ENCODE measurements around the gene TMEM225.
A peak's percentile ranks its signal among the peaks of the same experiment; 100 is the strongest.
"Not testable (repeated sequence)": the region's sequence is repeated elsewhere in the genome, so short reads cannot be mapped to it uniquely, and the experiment has no call there.

Gene TMEM225

DNA sequence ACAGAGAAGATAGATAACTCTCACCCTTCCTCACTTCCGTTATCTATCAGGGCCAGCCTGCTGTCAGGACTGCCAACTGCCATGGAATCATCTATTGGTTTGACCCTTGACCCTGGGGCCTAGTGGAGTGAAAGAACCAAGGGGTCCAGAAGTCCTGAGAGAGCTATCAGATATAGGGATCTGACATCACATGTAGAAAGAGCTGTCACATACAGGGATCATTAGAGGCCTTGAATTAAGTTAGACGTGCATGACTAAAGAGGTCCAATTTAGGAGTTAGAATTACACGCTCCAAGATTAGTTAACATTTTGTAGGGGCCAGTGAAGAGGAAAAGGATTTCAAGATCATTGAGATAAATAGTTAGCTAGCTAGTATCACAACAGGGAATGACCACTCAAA lies at the start of gene TMEM225:
Gene TMEM225 (minus strand): TSS at position 101 of the 400 bp plus-strand sequence. CDS start 245 bp downstream, outside the sequence.
- no peak for DNase-seq (ENCODE audit: low read depth in 1 of 2, low spot score in 1 of 2)
- no peak for TF ChIP-seq JUND (IDR thresholded peaks at IDR 0.05; ENCODE audit: low read depth)
- in situ Hi-C loops (cut with HindIII; ENCODE audit: low pct_unique_long_range_greater_than_20kb, low sequenced_read_pairs), result no loop called here

DNA sequence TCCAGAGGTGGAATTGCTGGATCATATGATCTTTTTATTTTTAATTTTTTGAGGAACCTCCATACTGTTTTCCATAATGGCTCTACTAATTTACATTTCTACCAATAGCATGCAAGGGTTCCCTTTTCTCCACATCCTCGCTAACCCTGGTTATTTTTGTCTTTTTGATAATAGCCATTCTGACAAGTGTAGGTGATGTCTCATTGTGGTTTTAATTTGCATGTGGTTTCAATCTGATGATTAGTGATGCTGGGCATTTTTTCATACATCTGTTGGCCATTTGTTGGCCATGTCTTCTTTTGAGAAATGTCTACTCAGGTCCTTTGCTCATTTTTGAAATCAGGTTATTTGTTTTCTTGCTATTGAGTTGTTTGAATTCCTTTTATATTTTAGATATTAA lies 38.6 kb upstream of the TMEM225 start:
- TF ChIP-seq JUND (IDR thresholded peaks at IDR 0.05; ENCODE audit: low read depth), result no peak
- no peak for DNase-seq (ENCODE audit: low read depth in 1 of 2, low spot score in 1 of 2)
- in situ Hi-C loops (cut with HindIII; ENCODE audit: low pct_unique_long_range_greater_than_20kb, low sequenced_read_pairs), result no loop called here

- no peak for TF ChIP-seq JUND (IDR thresholded peaks at IDR 0.05; ENCODE audit: low read depth)
- no peak for DNase-seq (ENCODE audit: low read depth in 1 of 2, low spot score in 1 of 2)
- in situ Hi-C loops (cut with HindIII; ENCODE audit: low pct_unique_long_range_greater_than_20kb, low sequenced_read_pairs), result no loop called here
These were observed 35.5 kb upstream of the TMEM225 start for GRCh38 chr11:123920943-123921342.

DNA sequence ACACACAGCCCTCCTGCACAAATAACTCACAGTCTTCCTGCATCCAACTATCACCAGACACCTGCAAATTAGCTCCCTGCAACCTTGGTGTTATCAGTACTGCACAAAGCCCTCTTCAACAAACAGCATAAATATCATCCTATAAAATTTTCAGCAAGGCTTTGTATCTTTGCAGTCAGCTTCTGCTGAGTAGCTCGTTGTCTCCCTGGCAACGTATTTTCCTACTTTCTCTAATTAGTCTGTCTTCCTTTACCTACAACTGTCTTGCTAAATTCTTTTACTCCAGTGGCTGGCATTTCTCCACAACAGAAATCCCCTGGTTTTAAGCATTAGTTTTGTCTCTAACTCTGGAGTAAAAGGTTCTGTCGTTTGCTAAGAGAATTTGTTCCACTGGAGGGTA lies 20.4 kb upstream of the TMEM225 start:
- no peak for DNase-seq (ENCODE audit: low read depth in 1 of 2, low spot score in 1 of 2)
- in situ Hi-C loops (cut with HindIII; ENCODE audit: low pct_unique_long_range_greater_than_20kb, low sequenced_read_pairs), result no loop called here
- TF ChIP-seq JUND (IDR thresholded peaks at IDR 0.05; ENCODE audit: low read depth), result no peak

GRCh38 chr11:123904932-123905331 lies 19.5 kb upstream of the TMEM225 start:
- no peak for TF ChIP-seq JUND (IDR thresholded peaks at IDR 0.05; ENCODE audit: low read depth)
- in situ Hi-C loops (cut with HindIII; ENCODE audit: low pct_unique_long_range_greater_than_20kb, low sequenced_read_pairs), result no loop called here
- no peak for DNase-seq (ENCODE audit: low read depth in 1 of 2, low spot score in 1 of 2)

GRCh38 chr11:123903932-123904331 lies 18.5 kb upstream of the TMEM225 start:
- no peak for TF ChIP-seq JUND (IDR thresholded peaks at IDR 0.05; ENCODE audit: low read depth)
- in situ Hi-C loops (cut with HindIII; ENCODE audit: low pct_unique_long_range_greater_than_20kb, low sequenced_read_pairs), result no loop called here
- DNase-seq (ENCODE audit: low read depth in 1 of 2, low spot score in 1 of 2), result no peak

DNA sequence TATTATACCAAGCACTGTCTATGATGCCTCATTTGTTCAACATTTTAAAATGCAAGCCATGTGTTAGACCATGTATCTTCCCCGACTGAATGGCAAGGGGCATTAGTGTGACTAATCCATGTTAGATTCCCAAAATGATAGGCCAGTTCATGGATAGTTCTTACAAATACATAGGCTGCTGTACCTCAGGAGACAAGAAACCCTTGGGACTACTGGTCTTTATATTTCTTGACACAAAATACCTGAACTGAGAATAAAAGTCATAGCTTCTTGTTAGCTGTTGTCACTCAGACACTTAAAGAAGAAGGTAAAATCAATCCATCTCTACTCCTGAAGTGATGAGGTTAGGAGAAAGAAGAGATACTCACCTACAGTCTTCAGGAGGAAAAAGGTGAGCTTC lies 16.4 kb upstream of the TMEM225 start, which contains the start of gene OR8D4:
Gene OR8D4 (plus strand): TSS at position 301 of the 400 bp plus-strand sequence. CDS start 4,265 bp downstream, outside the sequence.
- no peak for TF ChIP-seq JUND (IDR thresholded peaks at IDR 0.05; ENCODE audit: low read depth)
- in situ Hi-C loops (cut with HindIII; ENCODE audit: low pct_unique_long_range_greater_than_20kb, low sequenced_read_pairs), result no loop called here
- DNase-seq (ENCODE audit: low read depth in 1 of 2, low spot score in 1 of 2), result no peak

GRCh38 chr11:123899792-123900191 lies 14.3 kb upstream of the TMEM225 start:
- in situ Hi-C loops (cut with HindIII; ENCODE audit: low pct_unique_long_range_greater_than_20kb, low sequenced_read_pairs), result no loop called here
- no peak for TF ChIP-seq JUND (IDR thresholded peaks at IDR 0.05; ENCODE audit: low read depth)
- no peak for DNase-seq (ENCODE audit: low read depth in 1 of 2, low spot score in 1 of 2)

DNA sequence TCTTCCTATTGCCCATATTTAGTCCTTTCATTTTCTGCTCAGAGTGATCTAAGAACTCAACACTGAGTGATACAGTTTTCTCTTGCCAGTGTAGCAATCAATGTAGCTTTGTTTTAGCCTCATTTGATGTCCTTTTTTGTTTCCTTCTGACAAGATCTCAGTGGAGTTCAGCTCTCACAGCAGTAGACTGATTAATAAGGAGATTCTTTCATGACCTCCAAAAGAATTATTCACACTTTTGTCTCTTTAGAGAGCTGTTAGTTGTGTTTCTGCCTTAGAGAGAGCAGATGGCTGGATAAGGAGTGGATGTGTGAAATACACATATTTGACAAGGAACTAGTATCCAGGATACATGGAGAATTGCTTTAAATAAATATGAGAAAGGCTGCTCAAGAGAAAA lies 6.6 kb upstream of the TMEM225 start:
- no peak for DNase-seq (ENCODE audit: low read depth in 1 of 2, low spot score in 1 of 2)
- TF ChIP-seq JUND (IDR thresholded peaks at IDR 0.05; ENCODE audit: low read depth), result no peak
- in situ Hi-C loops (cut with HindIII; ENCODE audit: low pct_unique_long_range_greater_than_20kb, low sequenced_read_pairs), result no loop called here

DNA sequence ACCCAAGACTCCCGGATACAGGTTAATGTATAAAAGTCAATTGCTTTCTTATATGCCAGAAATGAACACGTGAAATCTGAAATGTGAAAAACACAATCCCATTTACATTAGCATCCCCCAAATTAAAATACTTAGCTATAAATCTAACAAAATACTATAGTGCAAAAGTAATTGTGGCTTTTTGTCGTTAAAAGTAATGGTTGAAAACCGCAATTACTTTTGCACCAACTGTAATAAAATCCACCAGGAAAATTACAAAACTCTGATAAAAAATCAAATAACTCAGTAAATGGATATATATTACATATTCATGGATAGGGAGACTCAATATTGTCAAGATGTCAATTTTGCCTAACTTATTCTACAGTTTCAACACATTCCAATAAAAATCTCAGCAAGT lies 4.6 kb downstream of the TMEM225 start:
- in situ Hi-C loops (cut with HindIII; ENCODE audit: low pct_unique_long_range_greater_than_20kb, low sequenced_read_pairs), result no loop called here
- no peak for DNase-seq (ENCODE audit: low read depth in 1 of 2, low spot score in 1 of 2)
- no peak for TF ChIP-seq JUND (IDR thresholded peaks at IDR 0.05; ENCODE audit: low read depth)

- in situ Hi-C loops (cut with HindIII; ENCODE audit: low pct_unique_long_range_greater_than_20kb, low sequenced_read_pairs); DNase-seq (ENCODE audit: low read depth in 1 of 2, low spot score in 1 of 2): not testable (repeated sequence)
These were observed 17.7 kb downstream of the TMEM225 start for GRCh38 chr11:123867795-123868194.

DNA sequence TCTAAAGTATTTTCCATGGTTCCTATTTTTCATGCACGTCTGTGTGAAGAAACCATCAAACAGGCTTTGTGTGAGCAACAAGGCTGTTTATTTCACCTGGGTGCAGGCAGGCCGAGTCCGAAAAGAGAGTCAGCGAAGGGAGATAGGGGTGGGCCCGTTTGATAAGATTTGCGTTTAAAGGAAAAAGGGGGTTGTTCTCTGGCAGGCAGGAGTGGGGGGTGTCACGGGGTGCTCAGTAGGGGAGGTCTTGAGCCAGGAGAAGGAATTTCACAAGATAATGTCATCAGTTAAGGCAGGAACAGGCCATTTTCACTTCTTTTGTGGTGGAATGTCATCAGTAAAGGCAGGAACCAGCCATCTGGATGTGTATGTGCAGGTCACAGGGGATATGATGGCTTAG lies 20.2 kb downstream of the TMEM225 start:
- in situ Hi-C loops (cut with HindIII; ENCODE audit: low pct_unique_long_range_greater_than_20kb, low sequenced_read_pairs); DNase-seq (ENCODE audit: low read depth in 1 of 2, low spot score in 1 of 2): not testable (repeated sequence)

- in situ Hi-C loops (cut with HindIII; ENCODE audit: low pct_unique_long_range_greater_than_20kb, low sequenced_read_pairs), result no loop called here
- TF ChIP-seq JUND (IDR thresholded peaks at IDR 0.05; ENCODE audit: low read depth), result no peak
These were observed 25.7 kb downstream of the TMEM225 start for GRCh38 chr11:123859731-123860130.

GRCh38 chr11:123856444-123856843 lies 29.0 kb downstream of the TMEM225 start:
- in situ Hi-C loops (cut with HindIII; ENCODE audit: low pct_unique_long_range_greater_than_20kb, low sequenced_read_pairs), result no loop called here
- TF ChIP-seq JUND (IDR thresholded peaks at IDR 0.05; ENCODE audit: low read depth), result no peak
- DNase-seq (ENCODE audit: low read depth in 1 of 2, low spot score in 1 of 2), result peak in 1 of 2 experiments; percentile 34

More at GRCh38 chr11:123859731-123860130, 25.7 kb downstream of the TMEM225 start:
- no peak for DNase-seq (ENCODE audit: low read depth in 1 of 2, low spot score in 1 of 2)
